MCF 10A (cell line): ENCODE data around the gene CRYAB. TPM values are rescaled to one million over a fixed set of nuclear protein-coding genes. Genes with fewer than 3 reads are reported as not detected.

ENCODE experiments used
- BruUV-seq: library from RNA; stranded (reverse); fragments of 400-500 nt; replicated peaks from 2 replicates; lab custom pipeline; 2021; lab: Mats Ljungman, UMichigan
- CTCF ChIA-PET: fragments of 300-600 bp; sonication (Branson Sonifier 250); formaldehyde crosslinking; extraction: SDS; loops from one replicate; lab custom pipeline; 2021; ENCODE audit warnings: antibody characterized with exemption, inconsistent platforms; lab: Yijun Ruan, JAX
- POLR2A ChIA-PET: fragments of 300-600, 350-650 bp; sonication (Branson Sonifier 250); formaldehyde crosslinking; extraction: SDS; loops from one replicate; lab custom pipeline; 2020; ENCODE audit warnings: antibody characterized with exemption, inconsistent platforms; lab: Yijun Ruan, JAX
- DNase-seq: peaks from one replicate; pipeline ENCODE4 v3.0.0-alpha.2; 2018; ENCODE audit not compliant: unreplicated experiment
- H3K27ac Mint-ChIP-seq: one replicate; pipeline ENCODE4 v1.8.0; 2022; ENCODE audit warnings: mild to moderate bottlenecking, low read depth, mixed read lengths; ENCODE audit not compliant: unreplicated experiment
- H3K27me3 Mint-ChIP-seq: one replicate; pipeline ENCODE4 v1.8.0; 2022; ENCODE audit warnings: mixed read lengths; ENCODE audit not compliant: insufficient read depth, unreplicated experiment
- H3K36me3 Mint-ChIP-seq: one replicate; pipeline ENCODE4 v1.8.0; 2022; ENCODE audit warnings: mild to moderate bottlenecking, moderate library complexity, mixed read lengths; ENCODE audit not compliant: insufficient read depth, unreplicated experiment
- H3K4me1 Mint-ChIP-seq: one replicate; pipeline ENCODE4 v1.8.0; 2022; ENCODE audit warnings: mixed read lengths; ENCODE audit not compliant: insufficient read depth, unreplicated experiment
- H3K4me3 Mint-ChIP-seq: one replicate; pipeline ENCODE4 v1.8.0; 2022; ENCODE audit warnings: mild to moderate bottlenecking, moderate library complexity, mixed read lengths; ENCODE audit not compliant: unreplicated experiment
- H3K9me3 Mint-ChIP-seq: one replicate; pipeline ENCODE4 v1.8.0; 2022; ENCODE audit warnings: mixed read lengths; ENCODE audit not compliant: unreplicated experiment
- intact Hi-C: fragments of 100-400 bp; cut with micrococcal nuclease; formaldehyde crosslinking; loops from 2 replicates; pipeline ENCODE4 v1.14.1; 2022
- total RNA-seq: library from RNA; stranded (reverse); gene quantifications from 2 replicates; pipeline ENCODE4 v1.2.3, GENCODE V29; 2022
- TF ChIP-seq, protein P1 (sequence below): fragments of 200-600 bp; IDR thresholded peaks from one replicate; pipeline ENCODE4 v1.8.0; 2022; ENCODE audit warnings: antibody characterized with exemption, mild to moderate bottlenecking; ENCODE audit not compliant: unreplicated experiment

CRYAB gene
- total RNA-seq, 1 experiment from 2014 or later: 2.5 TPM

GRCh38 chr11:111932611-111932950, 21.0 kb upstream of the CRYAB start:
- intact Hi-C loops: no loop called here
- H3K36me3 Mint-ChIP-seq: no peaks in the 10 kb centered on the region
- TF ChIP-seq, protein P1, sequence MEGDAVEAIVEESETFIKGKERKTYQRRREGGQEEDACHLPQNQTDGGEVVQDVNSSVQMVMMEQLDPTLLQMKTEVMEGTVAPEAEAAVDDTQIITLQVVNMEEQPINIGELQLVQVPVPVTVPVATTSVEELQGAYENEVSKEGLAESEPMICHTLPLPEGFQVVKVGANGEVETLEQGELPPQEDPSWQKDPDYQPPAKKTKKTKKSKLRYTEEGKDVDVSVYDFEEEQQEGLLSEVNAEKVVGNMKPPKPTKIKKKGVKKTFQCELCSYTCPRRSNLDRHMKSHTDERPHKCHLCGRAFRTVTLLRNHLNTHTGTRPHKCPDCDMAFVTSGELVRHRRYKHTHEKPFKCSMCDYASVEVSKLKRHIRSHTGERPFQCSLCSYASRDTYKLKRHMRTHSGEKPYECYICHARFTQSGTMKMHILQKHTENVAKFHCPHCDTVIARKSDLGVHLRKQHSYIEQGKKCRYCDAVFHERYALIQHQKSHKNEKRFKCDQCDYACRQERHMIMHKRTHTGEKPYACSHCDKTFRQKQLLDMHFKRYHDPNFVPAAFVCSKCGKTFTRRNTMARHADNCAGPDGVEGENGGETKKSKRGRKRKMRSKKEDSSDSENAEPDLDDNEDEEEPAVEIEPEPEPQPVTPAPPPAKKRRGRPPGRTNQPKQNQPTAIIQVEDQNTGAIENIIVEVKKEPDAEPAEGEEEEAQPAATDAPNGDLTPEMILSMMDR: no peak
- no peak for DNase-seq
- no peak overlapping the region for H3K4me3 Mint-ChIP-seq
- no peaks in the 10 kb centered on the region for H3K27me3 Mint-ChIP-seq
- CTCF ChIA-PET: interaction anchor here (1.0 to 21.3 kb wide), 10 partner anchors 11 to 84 kb away, joined by 3 to 564 read pairs (median 10); partner anchors contain the start of genes ALG9, C11orf52 and CRYAB
- peak overlapping the region; percentile 16 for H3K27ac Mint-ChIP-seq
- peaks cover 21% of the 10 kb centered on the region for H3K4me1 Mint-ChIP-seq
- POLR2A ChIA-PET: interaction anchor here (1.4 to 21.8 kb wide), 3 partner anchors 11 to 46 kb away, joined by 3 to 513 read pairs (median 28); partner anchors contain the start of gene CRYAB
- H3K9me3 Mint-ChIP-seq: no peaks in the 10 kb centered on the region
- BruUV-seq: no TSS peak

- CTCF ChIA-PET: interaction anchor here (0.6 to 21.3 kb wide), 9 partner anchors 9 to 75 kb away, joined by 3 to 564 read pairs (median 5); partner anchors contain the start of genes ALG9 and CRYAB
- H3K9me3 Mint-ChIP-seq: no peaks in the 10 kb centered on the region
Measured at GRCh38 chr11:111930472-111930871, 18.9 kb upstream of the CRYAB start.

DNA sequence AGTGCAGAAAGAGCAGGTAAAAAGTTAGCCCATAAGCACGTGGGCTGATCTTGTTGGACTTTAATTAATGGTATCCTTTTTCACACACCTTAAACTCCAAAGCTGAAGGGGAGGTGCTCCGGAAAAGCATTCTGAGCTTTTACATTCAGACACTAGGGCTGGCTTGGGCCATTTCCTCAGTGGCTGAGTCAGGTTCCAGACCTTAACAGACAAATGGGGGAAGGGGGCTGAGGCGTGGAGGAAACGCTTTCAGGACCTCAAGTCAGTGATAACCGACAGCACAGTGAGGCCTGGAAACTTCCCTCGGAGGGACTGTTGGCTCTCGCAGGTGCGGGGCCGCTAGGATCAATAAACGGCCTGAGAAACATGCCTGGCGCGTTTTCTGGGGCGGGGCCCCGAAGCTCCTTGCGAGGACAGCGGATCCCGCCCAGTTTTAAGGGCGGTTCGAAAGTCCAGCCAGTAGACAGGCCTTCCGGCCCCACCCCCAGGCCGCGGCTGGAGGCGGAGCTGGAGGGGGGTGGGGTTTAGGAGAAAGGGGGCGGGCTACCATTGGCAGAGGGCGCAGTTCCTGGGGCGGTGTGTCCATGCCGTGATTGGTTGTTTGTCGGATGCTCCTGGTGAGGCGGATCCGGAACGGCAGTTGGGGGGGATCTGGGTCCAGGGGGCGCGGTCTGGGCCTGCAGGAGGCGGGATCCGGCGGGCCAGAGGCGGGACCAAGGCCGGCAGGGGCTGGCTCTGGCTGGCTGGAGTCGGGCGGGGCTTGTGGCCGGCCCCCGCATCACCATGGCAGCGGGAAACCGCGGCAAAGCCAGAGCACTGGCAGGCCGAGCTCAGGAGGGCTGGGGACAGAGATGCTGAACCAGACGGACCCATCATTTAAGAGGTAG, 15.2 kb upstream of the CRYAB start:
- Mint-ChIP-seq H3K27me3 (no peaks in the 10 kb centered on the region), H3K9me3 (no peaks in the 10 kb centered on the region), H3K4me1 (peaks cover 22% of the 10 kb centered on the region), H3K4me3 (peak overlapping the region; percentile 73), H3K36me3 (no peaks in the 10 kb centered on the region), H3K27ac (peak overlapping the region; percentile 66)
- CTCF ChIA-PET: interaction anchor here (0.5 to 21.3 kb wide), 6 partner anchors 15 to 353 kb away, joined by 3 to 564 read pairs (median 4); no protein-coding TSS in a partner anchor
- intact Hi-C loops: loop anchor here (1.0 kb wide), 1 partner anchor 47 kb away; the partner anchor contains the start of genes CFAP68 and FDXACB1
- POLR2A ChIA-PET: interaction anchor here (0.6 to 21.8 kb wide), 37 partner anchors 9 to 366 kb away, joined by 3 to 513 read pairs (median 4); partner anchors contain the start of genes ALG9, C11orf52, CRYAB and DIXDC1
- no TSS peak for BruUV-seq
- peak; percentile 95 for DNase-seq
- TF ChIP-seq, protein P1: no peak

More at GRCh38 chr11:111930472-111930871, 18.9 kb upstream of the CRYAB start:
- POLR2A ChIA-PET: interaction anchor here (0.6 to 21.8 kb wide), 5 partner anchors 8 to 156 kb away, joined by 4 to 513 read pairs (median 4); partner anchors contain the start of genes CFAP68, SDHD and TIMM8B
- intact Hi-C loops: no loop called here
- TF ChIP-seq, protein P1: no peak
- Mint-ChIP-seq H3K27me3 (no peaks in the 10 kb centered on the region), H3K4me1 (peaks cover 16% of the 10 kb centered on the region), H3K36me3 (no peaks in the 10 kb centered on the region), H3K4me3 (no peak overlapping the region), H3K27ac (no peak overlapping the region)
- no peak for DNase-seq
- no TSS peak for BruUV-seq

DNA sequence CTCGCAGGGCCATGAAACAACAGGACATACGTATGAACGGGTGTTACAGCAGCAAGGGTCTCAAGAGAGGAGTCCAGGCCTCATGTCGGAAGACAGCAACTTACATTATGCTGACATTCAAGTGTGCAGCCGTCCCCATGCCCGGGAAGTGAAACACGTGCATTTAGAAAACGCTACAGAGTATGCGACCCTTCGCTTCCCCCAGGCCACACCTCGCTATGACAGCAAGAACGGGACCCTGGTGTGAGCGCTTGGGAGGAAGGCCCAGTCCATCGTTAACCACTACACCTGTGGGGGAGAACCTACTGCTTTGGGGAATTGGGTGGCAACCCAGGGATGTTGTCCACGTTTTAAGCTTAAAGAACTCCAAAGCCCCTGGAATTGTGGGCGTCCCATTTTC, 14.4 kb upstream of the CRYAB start:
- no peak for DNase-seq
- H3K4me1 Mint-ChIP-seq: peaks cover 22% of the 10 kb centered on the region
- H3K27ac Mint-ChIP-seq: peak overlapping the region; percentile 66
- no peaks in the 10 kb centered on the region for H3K27me3 Mint-ChIP-seq
- ChIA-PET POLR2A (interaction anchor here (0.7 to 21.8 kb wide), 18 partner anchors 8 to 161 kb away, joined by 3 to 513 read pairs (median 12); partner anchors contain the start of genes ALG9, C11orf52, CRYAB and DIXDC1), CTCF (interaction anchor here (0.5 to 21.3 kb wide), 3 partner anchors 48 to 354 kb away, joined by 3 to 564 read pairs (median 10); no protein-coding TSS in a partner anchor)
- TF ChIP-seq, protein P1: no peak
- BruUV-seq: no TSS peak
- H3K9me3 Mint-ChIP-seq: no peaks in the 10 kb centered on the region
- intact Hi-C loops: no loop called here
- H3K4me3 Mint-ChIP-seq: peak overlapping the region; percentile 73
- no peaks in the 10 kb centered on the region for H3K36me3 Mint-ChIP-seq
